ENCODE measurements around the gene RNF115.

DNA sequence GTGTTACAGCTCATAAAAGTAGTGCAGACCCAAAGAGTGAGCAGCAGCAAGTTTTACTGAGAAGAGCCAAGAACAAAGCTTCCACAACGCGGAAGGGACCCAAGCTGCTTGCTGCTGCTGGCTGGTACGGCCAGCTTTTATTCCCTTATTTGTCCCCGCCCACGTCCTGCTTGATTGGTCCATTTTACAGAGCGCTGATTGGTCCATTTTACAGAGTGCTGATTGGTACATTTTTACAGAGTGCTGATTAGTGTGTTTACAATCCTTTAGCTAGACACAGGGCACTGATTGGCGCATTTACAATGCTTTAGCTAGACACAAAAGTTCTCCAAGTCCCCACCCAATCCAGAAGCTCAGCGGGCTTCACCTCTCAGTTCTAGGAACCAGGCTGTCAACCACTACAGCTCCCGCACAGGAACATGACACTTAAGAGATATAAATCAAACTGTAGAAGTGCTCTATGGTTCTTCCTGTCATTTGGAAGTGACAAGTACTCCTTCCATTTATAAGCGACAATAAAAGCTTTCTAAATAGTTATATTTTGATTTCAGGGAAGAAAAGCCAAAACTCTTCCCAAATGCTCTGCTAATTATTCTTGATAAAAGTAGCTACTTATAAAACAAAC is 28.5 kb downstream of the RNF115 start:
- TF ChIP-seq RAD21 (IDR thresholded peaks at IDR 0.05), result no peak
- TF ChIP-seq ZBTB33 (IDR thresholded peaks at IDR 0.05), result no peak
- TF ChIP-seq CTCF (IDR thresholded peaks at IDR 0.05; ENCODE audit: low read depth, low read length, missing input control), result no peak
- no peak for TF ChIP-seq EGR1 (IDR thresholded peaks at IDR 0.05; ENCODE audit: low read depth in 2 of 2)
